GM18873 (cell line): ENCODE results near the gene NXN.
"Not testable (repeated sequence)": the region's sequence is repeated elsewhere in the genome, so short reads cannot be mapped to it uniquely, and the experiment has no call there.

ENCODE experiments used
- ATAC-seq: cut with Tn5 transposase; IDR thresholded peaks from one replicate; pipeline ENCODE4 v1.9.1; 2021; ENCODE audit warnings: mild to moderate bottlenecking, moderate library complexity, moderate number of reproducible peaks; ENCODE audit not compliant: unreplicated experiment, low FRiP score

NXN gene

GRCh38 chr17:897970-898619 is 81.5 kb downstream of the NXN start:
- ATAC-seq, result no peak

- no peak for ATAC-seq
Observed at GRCh38 chr17:896953-897661, 82.5 kb downstream of the NXN start.

- no peak for ATAC-seq
Observed at GRCh38 chr17:896454-896853, 83.1 kb downstream of the NXN start.

GRCh38 chr17:892958-893357 is 86.6 kb downstream of the NXN start:
- ATAC-seq, result no peak

- ATAC-seq, result no peak
Observed at GRCh38 chr17:888998-889441, 90.6 kb downstream of the NXN start.

GRCh38 chr17:887551-888209 is 91.9 kb downstream of the NXN start:
- no peak for ATAC-seq

GRCh38 chr17:885971-886571 is 93.5 kb downstream of the NXN start:
- no peak for ATAC-seq

GRCh38 chr17:883586-883962 is 96.0 kb downstream of the NXN start:
- ATAC-seq, result no peak

- ATAC-seq, result no peak
Observed at GRCh38 chr17:882827-883585, 96.6 kb downstream of the NXN start.

GRCh38 chr17:881778-882177 is 97.8 kb downstream of the NXN start:
- no peak for ATAC-seq

- no peak for ATAC-seq
Observed at GRCh38 chr17:880443-881269, 98.9 kb downstream of the NXN start.

GRCh38 chr17:879546-880442 is 99.8 kb downstream of the NXN start:
- ATAC-seq, result no peak

GRCh38 chr17:877630-878029 is 101.9 kb downstream of the NXN start:
- no peak for ATAC-seq

GRCh38 chr17:876272-876671 is 103.3 kb downstream of the NXN start:
- ATAC-seq, result no peak

- ATAC-seq, result not testable (repeated sequence)
Observed at GRCh38 chr17:874590-874989, 105.0 kb downstream of the NXN start.

- ATAC-seq, result no peak
Observed at GRCh38 chr17:872855-873254, 106.7 kb downstream of the NXN start.

GRCh38 chr17:871751-872519 is 107.6 kb downstream of the NXN start:
- ATAC-seq, result no peak
